ENCODE results near the gene ERVH48-1.
"Not testable (repeated sequence)": the region's sequence is repeated elsewhere in the genome, so short reads cannot be mapped to it uniquely, and the experiment has no call there.

Gene ERVH48-1

GRCh38 chr21:42911920-42912319 lies 13.5 kb downstream of the ERVH48-1 start:
- H3K4me3 ChIP-seq (ENCODE audit: low read length); H3K9ac ChIP-seq (ENCODE audit: low read length); H3K27ac ChIP-seq (ENCODE audit: low read depth, low read length); H3K4me1 ChIP-seq (ENCODE audit: control insufficient read depth, low read depth, low read length); H3K79me1 ChIP-seq (ENCODE audit: low read length); H3K23ac ChIP-seq (ENCODE audit: low read length); DNase-seq; H3K79me2 ChIP-seq (ENCODE audit: control insufficient read depth, insufficient read depth, low read length); H3K27me3 ChIP-seq (ENCODE audit: insufficient read depth, low read length, poor library complexity); H3K18ac ChIP-seq (ENCODE audit: low read length); H2BK5ac ChIP-seq (ENCODE audit: low read length); H4K8ac ChIP-seq (ENCODE audit: low read depth, low read length); H3K56ac ChIP-seq (ENCODE audit: low read length); H4K5ac ChIP-seq (ENCODE audit: low read length); H3K36me3 ChIP-seq (ENCODE audit: control insufficient read depth, insufficient read depth, low read length); H3K4ac ChIP-seq (ENCODE audit: low read depth, low read length); H2BK15ac ChIP-seq (replicated peaks; ENCODE audit: low read depth); H3K4me2 ChIP-seq (ENCODE audit: low read length); H2BK120ac ChIP-seq (ENCODE audit: low read depth, low read length); H2AK5ac ChIP-seq (ENCODE audit: low read length): not testable (repeated sequence)
- WGBS (ENCODE audit: extremely low coverage, insufficient coverage, low lambda C conversion rate) = no CpG with 5 or more reads among the region's 6 CpGs

GRCh38 chr21:42908484-42908883 lies 16.9 kb downstream of the ERVH48-1 start:
- H3K23ac ChIP-seq (ENCODE audit: low read length); H3K4me2 ChIP-seq (ENCODE audit: low read length); H2BK15ac ChIP-seq (replicated peaks; ENCODE audit: low read depth); H4K8ac ChIP-seq (ENCODE audit: low read depth, low read length); H3K56ac ChIP-seq (ENCODE audit: low read length); DNase-seq; H3K36me3 ChIP-seq (ENCODE audit: control insufficient read depth, insufficient read depth, low read length); H3K4me3 ChIP-seq (ENCODE audit: low read length); H3K79me2 ChIP-seq (ENCODE audit: control insufficient read depth, insufficient read depth, low read length); H2BK5ac ChIP-seq (ENCODE audit: low read length); H4K5ac ChIP-seq (ENCODE audit: low read length); H3K27me3 ChIP-seq (ENCODE audit: insufficient read depth, low read length, poor library complexity); H3K9ac ChIP-seq (ENCODE audit: low read length); H3K4ac ChIP-seq (ENCODE audit: low read depth, low read length); H3K4me1 ChIP-seq (ENCODE audit: control insufficient read depth, low read depth, low read length); H2BK120ac ChIP-seq (ENCODE audit: low read depth, low read length); H3K18ac ChIP-seq (ENCODE audit: low read length); H3K27ac ChIP-seq (ENCODE audit: low read depth, low read length); H3K79me1 ChIP-seq (ENCODE audit: low read length); H2AK5ac ChIP-seq (ENCODE audit: low read length): not testable (repeated sequence)
- WGBS (ENCODE audit: extremely low coverage, insufficient coverage, low lambda C conversion rate) = no CpG with 5 or more reads among the region's 9 CpGs

GRCh38 chr21:42906233-42906632 lies 19.2 kb downstream of the ERVH48-1 start:
- H3K79me2 ChIP-seq (ENCODE audit: control insufficient read depth, insufficient read depth, low read length) = no peaks in the 10 kb centered on the region
- no peak overlapping the region for H3K4me3 ChIP-seq (ENCODE audit: low read length)
- H3K56ac ChIP-seq (ENCODE audit: low read length) = no peak overlapping the region
- no peak overlapping the region for H2BK15ac ChIP-seq (replicated peaks; ENCODE audit: low read depth)
- H3K27ac ChIP-seq (ENCODE audit: low read depth, low read length) = no peak overlapping the region
- H2BK5ac ChIP-seq (ENCODE audit: low read length) = no peak overlapping the region
- H3K36me3 ChIP-seq (ENCODE audit: control insufficient read depth, insufficient read depth, low read length) = peaks cover 5% of the 10 kb centered on the region
- no peaks in the 10 kb centered on the region for H3K27me3 ChIP-seq (ENCODE audit: insufficient read depth, low read length, poor library complexity)
- peaks cover 2% of the 10 kb centered on the region for H3K79me1 ChIP-seq (ENCODE audit: low read length)
- H2BK120ac ChIP-seq (ENCODE audit: low read depth, low read length) = no peak overlapping the region
- H3K9ac ChIP-seq (ENCODE audit: low read length) = no peak overlapping the region
- no peak overlapping the region for H4K5ac ChIP-seq (ENCODE audit: low read length)
- no peak overlapping the region for H3K18ac ChIP-seq (ENCODE audit: low read length)
- H4K8ac ChIP-seq (ENCODE audit: low read depth, low read length) = no peak overlapping the region
- no peak overlapping the region for H3K4me2 ChIP-seq (ENCODE audit: low read length)
- no peaks in the 10 kb centered on the region for H3K4me1 ChIP-seq (ENCODE audit: control insufficient read depth, low read depth, low read length)
- DNase-seq = no peak
- WGBS (ENCODE audit: extremely low coverage, insufficient coverage, low lambda C conversion rate) = no CpG with 5 or more reads among the region's 16 CpGs
- no peak overlapping the region for H3K4ac ChIP-seq (ENCODE audit: low read depth, low read length)
- H3K23ac ChIP-seq (ENCODE audit: low read length) = no peak overlapping the region
- no peak overlapping the region for H2AK5ac ChIP-seq (ENCODE audit: low read length)

- Histone ChIP-seq H3K18ac (ENCODE audit: low read length) (no peak overlapping the region), H4K5ac (ENCODE audit: low read length) (no peak overlapping the region), H3K4me1 (ENCODE audit: control insufficient read depth, low read depth, low read length) (no peaks in the 10 kb centered on the region), H3K36me3 (ENCODE audit: control insufficient read depth, insufficient read depth, low read length) (peaks cover 5% of the 10 kb centered on the region), H3K79me2 (ENCODE audit: control insufficient read depth, insufficient read depth, low read length) (no peaks in the 10 kb centered on the region), H3K79me1 (ENCODE audit: low read length) (peaks cover 4% of the 10 kb centered on the region), H3K27ac (ENCODE audit: low read depth, low read length) (no peak overlapping the region), H3K56ac (ENCODE audit: low read length) (no peak overlapping the region), H3K4me3 (ENCODE audit: low read length) (no peak overlapping the region), H2BK5ac (ENCODE audit: low read length) (no peak overlapping the region), H3K27me3 (ENCODE audit: insufficient read depth, low read length, poor library complexity) (no peaks in the 10 kb centered on the region), H4K8ac (ENCODE audit: low read depth, low read length) (no peak overlapping the region), H2AK5ac (ENCODE audit: low read length) (no peak overlapping the region), H3K4me2 (ENCODE audit: low read length) (no peak overlapping the region), H3K4ac (ENCODE audit: low read depth, low read length) (no peak overlapping the region), H3K9ac (ENCODE audit: low read length) (no peak overlapping the region), H2BK120ac (ENCODE audit: low read depth, low read length) (no peak overlapping the region), H2BK15ac (replicated peaks; ENCODE audit: low read depth) (no peak overlapping the region), H3K23ac (ENCODE audit: low read length) (no peak overlapping the region)
- WGBS (ENCODE audit: extremely low coverage, insufficient coverage, low lambda C conversion rate) = no CpG with 5 or more reads among the region's 8 CpGs
- no peak for DNase-seq
These were observed 20.2 kb downstream of the ERVH48-1 start for GRCh38 chr21:42905195-42905594.

- no peak overlapping the region for H3K56ac ChIP-seq (ENCODE audit: low read length)
- no peak overlapping the region for H3K27ac ChIP-seq (ENCODE audit: low read depth, low read length)
- no peak for DNase-seq
- H2BK15ac ChIP-seq (replicated peaks; ENCODE audit: low read depth) = no peak overlapping the region
- no peaks in the 10 kb centered on the region for H3K27me3 ChIP-seq (ENCODE audit: insufficient read depth, low read length, poor library complexity)
- H3K4me3 ChIP-seq (ENCODE audit: low read length) = no peak overlapping the region
- H3K18ac ChIP-seq (ENCODE audit: low read length) = no peak overlapping the region
- H3K23ac ChIP-seq (ENCODE audit: low read length) = no peak overlapping the region
- H2AK5ac ChIP-seq (ENCODE audit: low read length) = no peak overlapping the region
- WGBS (ENCODE audit: extremely low coverage, insufficient coverage, low lambda C conversion rate) = no CpG with 5 or more reads among the region's 11 CpGs
- no peak overlapping the region for H3K9ac ChIP-seq (ENCODE audit: low read length)
- H3K79me1 ChIP-seq (ENCODE audit: low read length) = peaks cover 4% of the 10 kb centered on the region
- no peak overlapping the region for H2BK5ac ChIP-seq (ENCODE audit: low read length)
- H3K79me2 ChIP-seq (ENCODE audit: control insufficient read depth, insufficient read depth, low read length) = no peaks in the 10 kb centered on the region
- H3K36me3 ChIP-seq (ENCODE audit: control insufficient read depth, insufficient read depth, low read length) = peaks cover 5% of the 10 kb centered on the region
- no peaks in the 10 kb centered on the region for H3K4me1 ChIP-seq (ENCODE audit: control insufficient read depth, low read depth, low read length)
- H4K8ac ChIP-seq (ENCODE audit: low read depth, low read length) = no peak overlapping the region
- no peak overlapping the region for H2BK120ac ChIP-seq (ENCODE audit: low read depth, low read length)
- no peak overlapping the region for H3K4me2 ChIP-seq (ENCODE audit: low read length)
- no peak overlapping the region for H3K4ac ChIP-seq (ENCODE audit: low read depth, low read length)
- H4K5ac ChIP-seq (ENCODE audit: low read length) = no peak overlapping the region
These were observed 21.6 kb downstream of the ERVH48-1 start for GRCh38 chr21:42903817-42904216.

GRCh38 chr21:42900446-42900845 lies 25.0 kb downstream of the ERVH48-1 start:
- no peak for DNase-seq
- H3K36me3 ChIP-seq (ENCODE audit: control insufficient read depth, insufficient read depth, low read length) = peaks cover 2% of the 10 kb centered on the region
- WGBS (ENCODE audit: extremely low coverage, insufficient coverage, low lambda C conversion rate) = no CpG with 5 or more reads among the region's 4 CpGs

More at GRCh38 chr21:42900446-42900845, 25.0 kb downstream of the ERVH48-1 start:
- no peak overlapping the region for H3K56ac ChIP-seq (ENCODE audit: low read length)
- no peak overlapping the region for H3K27ac ChIP-seq (ENCODE audit: low read depth, low read length)
- H3K23ac ChIP-seq (ENCODE audit: low read length) = no peak overlapping the region
- H2AK5ac ChIP-seq (ENCODE audit: low read length) = no peak overlapping the region
- H3K9ac ChIP-seq (ENCODE audit: low read length) = no peak overlapping the region
- no peak overlapping the region for H2BK5ac ChIP-seq (ENCODE audit: low read length)
- no peak overlapping the region for H2BK15ac ChIP-seq (replicated peaks; ENCODE audit: low read depth)
- H3K4me3 ChIP-seq (ENCODE audit: low read length) = no peak overlapping the region
- H4K8ac ChIP-seq (ENCODE audit: low read depth, low read length) = no peak overlapping the region
- H3K4me2 ChIP-seq (ENCODE audit: low read length) = no peak overlapping the region
- H3K79me1 ChIP-seq (ENCODE audit: low read length) = peaks cover 4% of the 10 kb centered on the region
- no peak overlapping the region for H4K5ac ChIP-seq (ENCODE audit: low read length)
- H3K79me2 ChIP-seq (ENCODE audit: control insufficient read depth, insufficient read depth, low read length) = no peaks in the 10 kb centered on the region
- H3K4me1 ChIP-seq (ENCODE audit: control insufficient read depth, low read depth, low read length) = no peaks in the 10 kb centered on the region
- no peak overlapping the region for H2BK120ac ChIP-seq (ENCODE audit: low read depth, low read length)
- H3K4ac ChIP-seq (ENCODE audit: low read depth, low read length) = no peak overlapping the region
- no peaks in the 10 kb centered on the region for H3K27me3 ChIP-seq (ENCODE audit: insufficient read depth, low read length, poor library complexity)
- H3K18ac ChIP-seq (ENCODE audit: low read length) = no peak overlapping the region

Data from mesendoderm (in vitro differentiated cells).